Measurements from ENCODE around the gene TGOLN2. TPM values are rescaled to one million over a fixed set of nuclear protein-coding genes. Genes with fewer than 3 reads are reported as not detected.

TGOLN2 gene
- total and polyA plus RNA-seq, 2 of the 13 experiments (the other 11 are each of a cell fraction or from before 2014, with no cell fraction given), result 99.6 to 155 TPM

- TF ChIP-seq PHF20 (CRISPR knock-in tag; IDR thresholded peaks at IDR 0.05) (no peak), TAF1 (CRISPR knock-in tag; IDR thresholded peaks at IDR 0.05) (peak; percentile 52), ZNF782 (CRISPR knock-in tag; IDR thresholded peaks at IDR 0.05; ENCODE audit: borderline replicate concordance) (no peak), UBTF (CRISPR knock-in tag; IDR thresholded peaks at IDR 0.05) (peak; percentile 57), ZSCAN9 (CRISPR knock-in tag; IDR thresholded peaks at IDR 0.05; ENCODE audit: borderline replicate concordance) (no peak; the same call in 1 of the 2 replicates), SETDB1 (CRISPR knock-in tag; IDR thresholded peaks at IDR 0.05; ENCODE audit: borderline replicate concordance) (no peak), ZNF160 (CRISPR knock-in tag; IDR thresholded peaks at IDR 0.05) (no peak), MAZ (IDR thresholded peaks at IDR 0.05; ENCODE audit: borderline replicate concordance, low read depth, low read length) (no peak), MAZ (CRISPR knock-in tag; IDR thresholded peaks at IDR 0.05; ENCODE audit: low read depth) (peak; percentile 59), TERF1 (CRISPR knock-in tag; IDR thresholded peaks at IDR 0.05) (no peak), ELK4 (CRISPR knock-in tag; IDR thresholded peaks at IDR 0.05; ENCODE audit: borderline replicate concordance) (no peak), HOMEZ (CRISPR knock-in tag; IDR thresholded peaks at IDR 0.05; ENCODE audit: low read depth) (peak; percentile 86), ZBTB34 (CRISPR knock-in tag; IDR thresholded peaks at IDR 0.05) (peak; percentile 88), RFXAP (CRISPR knock-in tag; IDR thresholded peaks at IDR 0.05; ENCODE audit: borderline replicate concordance) (peak; percentile 68; the same call in 1 of the 2 replicates), MED1 (CRISPR knock-in tag; IDR thresholded peaks at IDR 0.05) (peak; percentile 91), IRF1 (CRISPR knock-in tag; IDR thresholded peaks at IDR 0.05; ENCODE audit: low read depth) (no peak), ZNF747 (CRISPR knock-in tag; IDR thresholded peaks at IDR 0.05; ENCODE audit: borderline replicate concordance) (peak; percentile 63; the same call in 1 of the 2 replicates), YY1 (IDR thresholded peaks at IDR 0.05; ENCODE audit: insufficient read depth, insufficient replicate concordance, low read depth, low read length) (peak; percentile 36), HES4 (CRISPR knock-in tag; IDR thresholded peaks at IDR 0.05; ENCODE audit: borderline replicate concordance) (no peak), SAP130 (CRISPR knock-in tag; IDR thresholded peaks at IDR 0.05; ENCODE audit: low read depth) (peak; percentile 98)
Observed at GRCh38 chr2:85324639-85325465, 2.9 kb downstream of the TGOLN2 start (continued).

Measured in HepG2 (cell line).